GM04503 (cell line): ENCODE measurements around the gene MAP1LC3B.

ENCODE experiments used
- DNase-seq: peaks from one replicate; pipeline ENCODE4 v3.0.0-alpha.2; 2012; ENCODE audit warnings: low read depth

MAP1LC3B gene

DNA sequence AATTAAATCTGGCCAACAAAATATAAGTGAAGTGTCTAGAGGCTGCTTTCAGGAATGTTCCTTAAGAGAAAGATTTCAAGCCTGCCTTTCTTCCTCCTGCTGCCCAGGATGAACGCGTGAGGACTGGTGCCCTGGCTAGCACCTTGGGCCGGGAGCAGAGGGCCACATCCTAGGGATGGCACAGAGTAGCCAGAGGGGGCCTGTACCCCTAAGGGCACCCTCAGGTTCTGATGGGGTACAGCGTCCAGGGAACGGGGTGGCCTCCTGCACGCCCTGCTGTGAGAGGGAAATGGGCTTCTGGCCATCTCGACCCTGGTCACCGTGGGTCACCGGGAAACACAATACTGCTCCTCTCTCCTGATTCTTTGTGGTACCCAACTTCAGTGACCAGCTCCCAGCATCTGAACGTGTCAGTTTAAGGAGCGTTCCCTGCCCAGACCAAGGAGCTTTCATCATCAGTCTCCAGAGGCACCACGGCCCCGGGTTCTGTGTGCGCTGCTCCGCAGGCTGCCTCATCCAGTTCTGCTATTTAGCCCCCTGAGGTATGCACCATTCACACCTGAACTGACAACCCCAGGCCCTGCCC is 40.3 kb downstream of the MAP1LC3B start:
- DNase-seq, result no peak

DNA sequence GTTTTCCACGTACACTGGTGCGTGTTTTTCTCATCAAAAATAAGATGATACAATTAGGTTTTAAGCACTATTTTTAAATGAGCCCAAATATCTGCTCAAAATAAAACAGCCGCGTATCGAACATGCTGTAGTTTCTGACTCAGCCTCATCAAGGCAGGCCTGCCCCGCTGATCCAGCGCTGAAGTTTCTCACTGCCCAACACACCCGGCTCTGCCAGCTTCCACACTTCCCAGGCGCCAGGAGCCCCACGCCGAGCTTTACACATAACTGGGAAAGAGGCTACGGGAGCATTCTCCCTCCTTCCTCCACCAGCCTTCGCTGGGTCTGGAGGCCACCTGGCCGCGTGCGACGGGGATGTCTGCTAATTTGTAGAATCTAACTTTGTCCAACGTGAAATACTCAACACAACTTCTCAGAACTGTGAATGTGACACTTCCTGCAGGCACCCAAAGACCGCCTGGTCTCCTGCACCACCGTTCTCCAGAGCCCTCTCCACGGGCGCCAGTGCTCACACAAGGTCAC is 42.1 kb downstream of the MAP1LC3B start:
- DNase-seq, result no peak

DNA sequence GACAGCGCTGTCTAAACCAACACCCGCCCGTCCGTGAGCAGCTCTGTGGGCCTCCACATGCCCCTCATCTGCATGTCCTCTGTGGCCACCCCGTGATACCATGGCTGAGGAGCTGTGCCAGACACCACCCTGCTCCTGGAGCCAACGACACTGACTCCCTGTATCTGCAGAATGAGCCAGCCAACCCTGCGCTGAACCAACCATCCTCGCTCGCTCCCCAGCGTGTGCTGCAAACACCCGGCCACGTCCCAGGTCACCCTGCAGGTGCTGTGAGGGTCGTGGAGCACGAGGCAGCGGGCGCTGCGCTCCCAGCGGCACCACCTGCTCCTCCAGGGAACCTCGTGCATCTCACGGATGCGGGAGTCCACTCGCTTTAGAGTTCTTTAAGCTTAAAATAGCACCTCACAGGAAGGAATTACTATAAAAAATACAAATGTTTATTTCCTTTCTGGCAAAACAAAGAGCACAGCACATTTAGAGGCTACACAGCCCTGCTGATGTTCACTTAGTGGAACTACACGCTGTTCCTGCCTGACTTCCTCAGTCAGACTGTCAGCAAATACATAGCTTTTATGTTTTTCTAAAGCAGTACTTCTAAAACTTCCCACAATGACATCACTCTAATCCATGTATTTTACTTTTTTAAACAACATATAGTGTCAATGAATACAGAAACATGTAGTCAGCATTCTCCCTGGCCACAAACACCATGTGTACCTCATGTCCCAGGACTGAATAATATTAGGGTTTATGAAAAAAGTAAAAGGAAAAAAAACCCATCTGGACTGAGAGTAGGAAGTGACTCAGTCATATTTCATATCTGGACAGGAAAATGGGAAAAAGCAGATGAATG is 43.5 kb downstream of the MAP1LC3B start:
- DNase-seq, result no peak

DNA sequence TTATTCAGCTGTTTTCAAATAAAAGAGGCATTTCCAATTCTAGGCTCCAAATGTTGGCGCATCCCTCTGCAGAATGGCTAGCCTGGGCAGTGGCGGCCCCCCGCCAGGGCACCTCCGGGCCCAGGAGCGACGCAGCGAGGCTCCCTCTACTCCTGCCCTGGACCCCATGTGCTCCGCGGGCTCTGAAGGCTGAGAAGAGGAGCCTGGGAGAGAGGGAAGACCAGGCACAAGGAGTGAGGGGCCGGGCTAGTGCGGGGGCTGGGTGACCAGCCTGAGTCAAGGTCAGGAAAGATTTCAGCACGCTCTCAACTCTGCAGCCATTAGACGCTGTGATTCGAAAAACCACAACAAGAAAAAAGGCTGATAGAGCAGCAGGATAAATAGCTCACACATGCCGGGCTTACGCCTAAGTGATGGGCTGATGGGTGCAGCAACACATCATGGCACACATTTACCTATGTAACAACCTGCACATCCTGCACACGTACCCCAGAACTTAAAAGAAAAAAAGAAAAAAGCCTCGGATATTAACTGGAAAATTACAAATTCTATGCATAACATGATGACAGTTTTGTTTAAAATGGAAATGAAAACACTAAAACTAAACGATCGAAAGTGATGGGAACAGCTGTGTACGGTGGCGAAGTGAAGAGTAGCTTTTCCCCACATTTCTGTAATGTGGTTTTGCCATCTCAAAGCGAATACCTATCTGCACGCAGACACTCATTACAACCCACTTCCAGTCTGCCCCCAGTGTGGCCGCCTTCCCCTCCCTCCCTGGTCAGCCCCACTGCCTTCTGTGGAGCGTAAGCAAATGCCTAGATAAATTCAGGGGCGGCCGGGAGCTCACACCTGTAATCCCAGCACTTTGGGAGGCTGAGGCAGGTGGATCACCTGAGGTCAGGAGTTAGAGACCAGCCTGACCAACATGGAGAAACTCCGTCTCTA is 44.4 kb downstream of the MAP1LC3B start:
- no peak for DNase-seq

DNA sequence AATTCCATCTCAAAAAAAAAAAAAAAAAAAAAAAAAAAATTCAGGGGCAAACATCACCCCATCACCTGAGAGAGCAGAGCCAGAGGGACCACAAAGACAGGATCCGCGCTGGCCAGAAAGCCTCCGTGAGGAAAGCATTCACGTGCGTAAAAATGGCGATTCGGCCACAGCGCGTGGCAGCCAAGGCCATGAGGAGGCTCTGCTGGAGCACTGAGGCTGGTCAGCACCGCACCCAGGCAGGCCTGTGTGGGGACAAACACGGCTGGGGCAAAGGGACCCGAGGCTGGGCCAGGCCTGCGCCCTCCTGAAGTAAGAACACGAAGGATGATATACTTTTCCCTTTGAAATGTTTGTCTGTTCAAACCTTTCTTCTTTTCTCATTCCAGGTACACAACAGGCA is 45.2 kb downstream of the MAP1LC3B start:
- DNase-seq, result no peak

DNA sequence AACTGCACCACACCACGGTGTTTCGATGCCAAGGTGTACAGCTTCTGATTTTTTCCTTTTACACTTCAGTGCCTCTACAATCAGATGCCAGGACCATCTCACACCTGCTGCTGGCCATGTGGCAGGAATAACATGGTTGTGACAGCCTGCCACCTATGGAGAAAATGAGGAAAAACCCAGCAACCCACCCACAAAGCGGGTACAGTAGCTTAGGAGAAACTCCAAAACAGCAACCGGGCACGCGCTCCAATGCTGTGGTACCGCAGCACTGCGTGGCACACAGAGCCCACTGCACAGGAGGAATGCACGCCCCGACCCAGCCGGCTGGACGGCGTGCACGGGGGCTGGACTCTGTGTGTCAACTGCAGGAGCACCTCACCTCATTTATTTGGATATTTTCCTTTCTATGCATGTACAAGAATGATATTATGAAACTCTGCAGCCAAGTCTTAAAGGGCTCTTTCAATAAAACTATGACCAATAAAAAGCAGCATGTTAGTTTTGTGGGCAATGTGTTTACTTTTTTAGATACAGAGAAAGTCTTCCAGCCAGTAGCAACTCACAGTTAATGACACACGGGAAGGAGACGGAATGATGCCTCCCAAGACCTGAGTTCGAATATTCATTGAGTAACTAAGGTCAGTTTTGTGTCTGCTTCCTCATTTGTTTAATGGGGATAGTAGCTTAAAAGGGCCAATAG is 45.9 kb downstream of the MAP1LC3B start:
- no peak for DNase-seq

DNA sequence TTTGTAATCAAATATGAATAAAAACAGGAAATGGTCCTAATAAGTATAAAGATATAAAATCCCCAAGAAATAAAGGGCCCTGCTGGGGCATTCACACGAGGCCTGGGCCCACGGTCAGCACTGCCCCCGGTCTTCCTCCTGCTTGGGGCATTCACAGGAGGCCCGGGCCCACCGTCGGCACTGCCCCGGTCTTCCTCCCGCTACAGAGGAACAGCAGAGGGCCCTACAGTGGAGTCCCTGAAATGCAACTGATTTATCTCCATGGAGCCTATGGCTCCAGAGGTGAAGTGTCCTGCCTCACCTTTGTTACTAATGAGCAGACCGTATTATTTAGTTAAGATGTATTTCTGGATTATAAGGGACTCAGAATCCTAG is 46.5 kb downstream of the MAP1LC3B start:
- no peak for DNase-seq

DNA sequence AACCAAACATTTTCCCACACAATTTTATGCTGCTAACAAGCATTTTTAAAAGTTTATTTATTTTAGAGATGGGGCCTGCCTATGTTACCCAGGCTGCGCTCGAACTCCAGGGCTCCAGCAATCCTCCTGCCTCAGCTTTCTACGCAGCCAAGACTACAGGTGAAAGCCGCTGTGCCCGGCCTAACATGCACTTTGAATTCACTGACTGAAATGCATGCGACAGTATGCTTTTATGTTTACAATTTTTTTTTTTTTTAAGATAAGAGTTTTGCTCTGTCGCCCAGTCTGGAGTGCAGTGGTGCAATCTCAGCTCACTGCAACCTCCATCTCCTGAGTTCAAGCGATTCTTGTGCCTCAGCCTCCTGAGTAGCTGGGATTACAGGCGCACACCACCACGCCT is 47.8 kb downstream of the MAP1LC3B start:
- DNase-seq, result no peak

DNA sequence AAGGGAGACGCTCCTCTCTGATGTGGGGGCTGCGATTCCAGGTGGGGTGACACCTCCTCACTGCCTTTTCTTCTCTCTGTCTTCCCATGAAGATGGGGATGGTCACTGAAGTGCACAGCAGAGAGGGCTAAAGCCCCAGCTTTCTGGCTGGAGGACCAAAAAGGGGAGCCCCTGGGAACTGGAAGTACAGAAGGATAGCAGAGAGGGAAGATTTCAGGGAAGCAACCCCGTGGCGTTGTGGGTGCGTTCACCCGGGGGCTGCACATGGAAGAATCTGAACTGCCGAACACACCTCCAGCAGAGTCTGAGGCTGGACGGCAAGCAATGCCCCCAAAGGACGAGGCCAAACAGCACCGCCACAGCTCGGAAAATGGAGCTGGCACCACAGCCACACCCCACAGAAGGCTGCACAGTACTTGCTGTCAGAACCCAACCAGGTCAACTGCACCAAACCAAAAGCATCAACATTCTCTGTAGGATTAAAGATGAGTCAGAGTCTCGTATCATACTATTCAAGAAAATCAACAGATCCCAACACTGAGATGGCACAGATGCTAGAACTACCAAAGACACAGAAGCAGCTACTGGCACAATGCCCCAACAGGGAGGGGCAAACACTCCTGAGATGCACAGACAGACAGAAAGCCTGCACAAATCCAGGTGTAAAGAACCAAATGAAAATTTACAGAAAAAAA is 49.9 kb downstream of the MAP1LC3B start:
- DNase-seq, result no peak

DNA sequence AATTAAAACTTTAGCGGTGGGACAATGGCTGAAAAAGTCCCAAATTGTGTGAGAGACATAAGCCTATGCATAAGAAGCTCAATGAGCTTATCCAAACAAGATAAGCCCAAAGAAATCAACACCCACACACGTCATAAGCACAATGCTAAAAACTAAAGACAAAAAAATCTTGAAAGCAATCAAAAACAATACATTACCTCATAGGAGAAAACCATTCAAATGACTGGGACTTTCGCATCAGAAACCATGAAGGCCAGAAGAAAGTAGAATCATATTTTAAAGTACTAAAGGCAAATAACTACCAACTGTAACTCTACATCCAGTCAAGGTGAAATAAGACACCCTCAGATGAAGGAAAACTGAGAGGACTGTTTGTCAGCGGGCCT is 50.4 kb downstream of the MAP1LC3B start:
- no peak for DNase-seq

DNA sequence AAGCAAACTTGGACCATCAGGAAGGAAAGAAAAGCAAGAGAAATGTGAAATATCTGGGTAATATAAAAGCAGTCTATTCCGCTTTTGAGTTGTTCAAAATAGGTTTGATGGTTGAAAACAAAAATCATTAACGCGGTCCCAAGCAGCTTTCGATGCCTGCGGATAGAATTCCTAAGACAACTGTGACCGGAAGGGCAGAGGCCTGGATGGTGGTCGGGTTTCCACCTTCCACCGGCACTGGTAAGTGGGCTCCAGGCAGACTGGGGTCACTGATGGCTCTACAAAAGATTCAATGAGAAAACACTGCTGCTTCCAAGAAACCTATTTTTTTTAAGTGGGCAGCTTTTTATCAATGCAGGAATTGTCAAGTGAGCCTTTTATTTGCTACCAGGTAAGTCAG is 50.9 kb downstream of the MAP1LC3B start:
- no peak for DNase-seq

DNA sequence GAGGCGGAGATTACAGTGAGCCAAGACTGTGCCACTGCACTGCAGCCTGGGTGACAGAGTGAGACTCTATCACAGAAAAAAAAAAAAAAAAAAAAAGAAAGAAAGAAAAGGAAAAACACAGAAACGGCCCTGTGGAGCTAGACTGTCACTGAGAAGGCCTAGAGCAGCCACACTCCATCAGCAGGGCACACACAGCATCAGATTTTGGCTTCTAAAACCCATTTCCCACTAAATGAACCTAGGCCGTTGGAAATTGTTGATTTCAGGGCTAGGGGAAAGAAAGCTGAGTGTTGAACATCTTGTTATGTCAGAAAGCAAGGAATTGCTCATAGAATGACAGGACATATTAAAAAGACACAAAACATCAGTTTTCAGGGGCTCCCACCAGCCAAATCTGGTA is 51.8 kb downstream of the MAP1LC3B start:
- DNase-seq, result no peak

DNA sequence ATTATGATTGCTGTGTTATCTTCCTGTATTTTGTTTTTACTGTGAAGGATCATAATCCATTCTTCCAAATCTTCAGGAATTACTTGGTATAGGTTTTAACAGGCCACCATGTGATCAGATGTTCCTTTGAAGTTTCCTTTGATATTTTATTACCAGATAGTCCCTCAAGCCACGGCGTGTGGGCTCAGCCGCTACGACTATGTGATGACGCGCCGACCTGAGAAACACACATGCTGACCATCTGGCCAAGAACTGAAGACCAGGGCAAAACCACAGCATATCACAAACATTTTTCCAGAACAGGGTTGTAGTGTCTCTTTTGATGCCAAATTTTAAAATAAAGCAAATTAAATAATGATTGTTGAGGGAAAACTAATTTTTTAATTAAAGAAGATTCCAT is 53.4 kb downstream of the MAP1LC3B start:
- DNase-seq, result no peak

DNA sequence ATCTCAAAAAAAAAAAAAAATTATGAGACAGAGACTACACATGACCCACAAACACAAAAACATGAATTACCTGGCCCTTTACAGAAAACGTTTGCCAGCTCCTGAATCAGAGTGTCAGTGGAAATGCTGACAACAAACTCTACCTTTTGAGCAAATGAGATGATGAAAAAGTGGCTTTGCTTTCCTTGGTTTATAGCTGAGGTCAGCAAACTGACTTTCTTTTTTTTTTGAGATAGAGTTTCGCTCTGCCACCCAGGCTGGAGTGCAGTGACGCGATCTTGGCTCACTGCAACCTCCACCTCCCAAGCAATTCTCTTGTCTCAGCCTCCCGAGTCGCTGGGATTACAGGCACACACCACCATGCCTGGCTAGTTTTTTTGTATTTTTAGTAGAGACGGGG is 54.3 kb downstream of the MAP1LC3B start:
- no peak for DNase-seq

DNA sequence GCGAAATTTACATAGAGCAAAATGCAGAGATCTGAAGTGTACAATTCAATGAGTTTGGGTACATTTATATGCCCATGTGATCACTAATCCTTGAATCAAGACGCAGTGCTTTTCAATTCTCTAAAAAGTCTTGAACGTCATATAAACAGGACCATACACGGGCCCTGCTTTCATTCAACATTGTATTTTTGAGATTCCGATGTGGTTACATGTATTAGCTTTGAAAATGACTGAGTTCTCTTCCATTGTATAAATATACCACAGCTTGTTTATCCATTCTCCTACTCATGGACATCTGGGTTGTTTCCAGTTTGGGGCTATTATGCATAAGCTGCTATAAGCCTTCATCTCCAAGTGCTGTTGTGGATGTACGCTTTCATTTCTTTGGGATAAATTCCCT is 55.2 kb downstream of the MAP1LC3B start:
- DNase-seq, result no peak

DNA sequence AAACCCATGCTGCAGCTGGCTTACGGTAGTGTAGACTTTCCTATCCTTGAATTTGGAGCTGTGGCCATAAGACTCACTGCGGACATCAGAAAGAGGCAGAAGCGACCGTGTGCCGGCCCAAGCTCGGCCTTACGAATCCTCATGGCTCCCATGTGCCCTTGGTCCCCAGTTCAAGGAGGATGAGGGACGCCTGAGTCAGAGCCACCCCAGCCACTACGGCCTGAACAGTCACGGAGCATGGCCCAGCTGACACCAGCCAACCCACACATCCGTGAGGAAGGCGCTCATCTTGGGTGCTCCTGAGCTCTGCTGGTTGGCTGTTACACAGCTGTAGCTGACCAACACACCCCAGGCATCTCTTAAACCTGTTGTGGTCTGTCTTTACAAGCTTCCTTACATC is 56.7 kb downstream of the MAP1LC3B start:
- DNase-seq, result no peak

DNA sequence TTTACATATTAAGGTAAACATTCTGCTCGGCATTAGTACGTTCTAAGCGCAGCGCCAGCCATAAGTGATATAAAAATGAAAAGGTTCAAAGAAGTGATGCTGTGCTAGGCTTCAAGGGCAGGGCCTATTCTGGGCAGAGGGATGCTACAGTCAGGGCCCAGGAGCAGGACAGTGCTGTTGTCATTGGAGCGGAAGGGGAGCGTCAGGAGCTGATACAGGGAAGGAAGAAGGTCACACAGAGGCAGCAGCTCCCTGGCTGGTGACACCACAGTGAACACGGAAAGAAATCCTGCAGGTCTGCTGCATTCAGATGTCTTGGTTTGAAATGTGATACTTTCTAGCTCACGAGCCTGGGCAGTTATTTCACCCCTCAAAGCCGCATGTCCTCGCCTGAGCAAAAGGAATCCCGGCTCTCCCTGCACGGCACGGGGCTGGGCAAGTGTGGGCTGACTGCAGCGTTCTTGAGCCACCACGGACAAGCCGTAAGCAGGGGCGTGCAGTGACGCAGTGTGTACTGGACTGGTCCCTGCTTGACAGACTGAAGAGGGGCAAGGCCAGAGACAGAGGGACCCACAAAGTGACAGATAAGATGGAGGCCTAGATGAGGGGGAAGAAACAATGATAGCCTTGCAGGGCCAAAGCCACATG is 59.6 kb downstream of the MAP1LC3B start:
- no peak for DNase-seq

DNA sequence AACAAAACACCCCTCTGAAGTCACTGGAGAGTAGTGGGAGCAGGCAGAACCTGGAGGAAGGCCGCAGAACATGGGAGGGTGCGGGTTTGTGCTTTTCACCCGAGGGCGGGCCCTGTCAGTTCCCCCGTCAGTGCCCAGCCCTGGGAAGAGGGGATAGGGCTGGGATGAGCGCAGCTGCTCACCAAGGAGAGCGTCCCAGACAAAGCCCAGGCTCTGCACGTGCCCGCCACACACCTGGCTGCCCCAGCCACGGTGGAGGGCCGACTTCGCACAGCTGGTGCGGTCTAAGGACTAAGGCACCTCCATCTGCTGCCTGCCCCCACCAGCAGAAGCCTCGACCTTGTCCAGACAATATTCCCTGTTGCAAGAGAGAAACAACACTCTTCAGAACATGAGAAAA is 61.2 kb downstream of the MAP1LC3B start:
- no peak for DNase-seq
